Anterior cingulate cortex (tissue), 58 donors: ENCODE measurements around the gene ASZ1.
A peak's percentile ranks its signal among the peaks of the same experiment; 100 is the strongest.
"Not testable (repeated sequence)": the region's sequence is repeated elsewhere in the genome, so short reads cannot be mapped to it uniquely, and the experiment has no call there.

Experiments
- DNase-seq, 58 donors: peaks; one replicate each; lab custom pipeline; 2025; lab: John Stamatoyannopoulos, UW

The ASZ1 gene, protein sequence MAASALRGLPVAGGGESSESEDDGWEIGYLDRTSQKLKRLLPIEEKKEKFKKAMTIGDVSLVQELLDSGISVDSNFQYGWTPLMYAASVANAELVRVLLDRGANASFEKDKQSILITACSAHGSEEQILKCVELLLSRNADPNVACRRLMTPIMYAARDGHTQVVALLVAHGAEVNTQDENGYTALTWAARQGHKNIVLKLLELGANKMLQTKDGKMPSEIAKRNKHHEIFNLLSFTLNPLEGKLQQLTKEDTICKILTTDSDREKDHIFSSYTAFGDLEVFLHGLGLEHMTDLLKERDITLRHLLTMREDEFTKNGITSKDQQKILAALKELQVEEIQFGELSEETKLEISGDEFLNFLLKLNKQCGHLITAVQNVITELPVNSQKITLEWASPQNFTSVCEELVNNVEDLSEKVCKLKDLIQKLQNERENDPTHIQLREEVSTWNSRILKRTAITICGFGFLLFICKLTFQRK

DNA sequence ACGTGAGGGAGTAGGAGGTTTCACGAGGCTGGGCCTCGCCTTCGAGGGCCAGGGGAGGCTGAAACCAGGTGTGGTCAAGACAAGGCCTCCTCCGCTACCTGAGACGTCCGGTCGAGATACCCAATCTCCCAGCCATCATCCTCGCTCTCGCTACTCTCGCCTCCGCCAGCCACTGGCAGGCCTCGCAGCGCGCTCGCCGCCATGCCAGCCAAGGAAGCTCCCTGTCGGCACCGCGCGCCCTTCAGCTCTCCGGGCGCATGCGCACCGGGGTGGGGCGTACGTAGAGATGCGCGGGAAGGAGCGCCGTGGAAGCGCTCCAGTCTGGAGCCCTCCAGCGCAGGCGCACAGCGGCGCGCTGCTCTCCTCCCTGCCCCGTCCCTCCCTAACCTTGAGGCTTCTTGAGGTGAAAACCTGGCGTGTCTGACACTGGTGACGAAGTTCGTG lies at the start of gene ASZ1:
TSS of gene ASZ1 (minus strand) at position 236 of the 444 bp plus-strand sequence. CDS start at position 203, 33 bp downstream.
- DNase-seq: no peak

DNA sequence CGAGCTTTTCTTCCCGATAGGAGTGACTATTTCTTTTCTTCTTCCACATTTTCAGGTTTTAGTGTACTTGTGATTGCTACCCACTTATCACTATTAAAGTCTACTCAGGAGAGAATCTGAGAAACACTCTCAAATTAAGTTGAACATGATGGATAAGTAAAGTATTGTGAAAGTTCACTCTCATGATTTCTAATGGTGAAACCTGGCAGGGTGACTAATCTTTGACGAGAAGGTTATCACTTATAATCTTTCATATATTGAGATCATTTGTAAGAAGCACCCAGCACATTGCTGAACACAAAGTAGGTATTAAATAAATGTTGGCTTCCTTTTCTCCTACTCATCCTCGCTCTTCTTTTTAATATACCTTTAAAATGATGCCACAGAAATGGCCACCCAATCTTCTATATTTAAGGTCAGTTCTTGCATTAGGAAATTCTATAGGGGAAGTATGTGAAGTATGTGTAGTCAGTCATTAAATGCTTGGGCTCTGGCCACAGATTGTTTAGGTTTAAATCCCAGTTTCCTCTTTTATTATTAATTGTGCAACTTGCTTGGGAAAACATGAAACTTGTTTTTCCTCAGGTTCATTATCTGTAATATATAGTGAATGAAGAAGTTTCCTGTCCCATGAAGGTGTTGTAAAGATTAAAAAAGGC lies 49.4 kb upstream of the ASZ1 start:
- DNase-seq: no peak

DNA sequence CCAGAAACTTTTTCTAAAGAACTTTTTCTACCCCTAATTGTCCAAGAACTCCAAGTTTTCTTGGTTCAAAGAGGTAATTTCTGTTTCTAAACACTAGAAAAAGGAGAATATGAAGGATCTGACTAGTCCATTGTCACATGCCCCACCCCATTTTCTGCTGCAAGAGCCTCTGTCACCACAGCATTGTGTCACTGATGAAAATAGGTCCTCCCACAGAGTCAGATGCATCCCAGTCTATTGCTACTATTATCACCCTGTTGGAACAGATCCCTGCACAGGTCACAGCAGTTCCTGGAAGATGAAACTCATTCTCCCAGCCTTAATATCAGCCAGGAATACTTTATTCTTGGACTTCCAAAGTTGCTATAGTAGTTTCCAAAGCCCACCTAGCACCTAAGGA lies 45.0 kb upstream of the ASZ1 start:
- peak in 1 of 58 donors; percentile 0 for DNase-seq

DNA sequence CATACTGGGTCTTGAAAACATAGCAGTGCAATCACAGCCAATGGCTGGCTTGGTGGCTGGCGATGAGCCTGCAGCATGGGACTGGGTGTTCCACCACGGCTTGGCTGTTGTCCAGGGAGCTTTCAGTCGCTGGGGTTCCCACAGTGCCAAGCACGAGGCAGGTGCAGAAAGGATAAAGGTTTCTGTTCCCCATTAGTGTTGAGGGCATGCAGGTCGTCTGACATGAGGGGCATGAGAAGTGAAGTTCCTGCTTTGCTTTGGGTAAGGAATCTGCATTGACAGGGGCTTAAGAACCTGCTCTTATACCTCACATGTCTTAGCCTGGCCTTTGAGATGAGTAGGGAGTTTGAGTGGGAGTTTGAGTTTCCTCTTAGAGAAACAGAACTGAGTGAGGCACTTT lies 43.5 kb upstream of the ASZ1 start:
- DNase-seq: peak in 2 of 58 donors; percentile 1 to 12

DNA sequence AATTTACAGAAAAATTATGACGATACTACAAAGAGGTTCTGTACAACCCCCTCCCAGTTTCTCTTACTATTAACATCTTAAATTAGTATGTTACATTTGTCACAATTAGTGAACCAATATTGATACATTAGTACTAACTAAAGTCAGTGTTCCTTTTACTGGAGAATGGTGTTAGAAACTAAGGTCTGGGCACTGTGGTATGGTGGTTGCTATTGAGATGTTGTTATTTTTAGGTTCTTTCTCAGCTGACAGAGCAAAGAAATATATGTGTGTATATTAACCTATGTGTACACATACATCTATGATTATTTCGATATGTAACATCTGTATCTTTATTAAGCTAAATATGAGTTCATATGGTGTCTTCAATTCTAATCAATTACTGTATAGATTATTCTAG lies 40.9 kb upstream of the ASZ1 start:
- DNase-seq: no peak

DNA sequence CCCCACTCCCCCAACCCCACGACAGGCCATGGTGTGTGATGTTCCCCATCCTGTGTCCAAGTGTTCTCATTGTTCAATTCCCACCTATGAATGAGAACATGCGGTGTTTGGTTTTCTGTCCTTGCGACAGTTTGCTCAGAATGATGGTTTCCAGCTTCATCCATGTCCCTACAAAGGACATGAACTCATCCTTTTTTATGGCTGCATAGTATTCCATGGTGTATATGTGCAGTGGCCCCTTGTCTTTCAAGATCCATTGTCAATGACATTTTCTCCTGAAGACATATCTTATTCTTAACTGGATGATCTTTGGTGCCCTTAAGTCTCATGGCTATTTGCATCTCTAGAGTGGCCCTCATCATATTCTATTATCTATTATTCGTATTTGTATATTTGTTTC lies 33.5 kb upstream of the ASZ1 start:
- not testable (repeated sequence) for DNase-seq

DNA sequence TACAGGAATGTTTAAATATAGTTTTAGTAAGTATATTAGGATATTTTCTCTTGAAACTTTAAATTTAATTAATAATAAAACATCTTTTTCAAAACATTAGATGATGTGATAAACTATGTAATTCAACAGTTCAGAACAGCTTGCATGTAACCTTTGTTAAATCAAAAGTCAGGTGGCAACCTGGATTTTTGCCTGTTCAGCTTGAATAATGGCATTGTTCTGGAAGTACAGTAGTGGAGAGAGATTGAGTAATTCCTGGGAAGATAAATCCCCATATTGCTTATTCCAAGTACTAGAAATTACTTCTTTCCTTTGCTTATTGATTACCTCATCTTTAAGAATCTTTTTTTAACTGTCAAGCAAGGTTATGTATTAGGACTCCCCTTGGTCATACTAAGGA lies 32.4 kb upstream of the ASZ1 start:
- no peak for DNase-seq

DNA sequence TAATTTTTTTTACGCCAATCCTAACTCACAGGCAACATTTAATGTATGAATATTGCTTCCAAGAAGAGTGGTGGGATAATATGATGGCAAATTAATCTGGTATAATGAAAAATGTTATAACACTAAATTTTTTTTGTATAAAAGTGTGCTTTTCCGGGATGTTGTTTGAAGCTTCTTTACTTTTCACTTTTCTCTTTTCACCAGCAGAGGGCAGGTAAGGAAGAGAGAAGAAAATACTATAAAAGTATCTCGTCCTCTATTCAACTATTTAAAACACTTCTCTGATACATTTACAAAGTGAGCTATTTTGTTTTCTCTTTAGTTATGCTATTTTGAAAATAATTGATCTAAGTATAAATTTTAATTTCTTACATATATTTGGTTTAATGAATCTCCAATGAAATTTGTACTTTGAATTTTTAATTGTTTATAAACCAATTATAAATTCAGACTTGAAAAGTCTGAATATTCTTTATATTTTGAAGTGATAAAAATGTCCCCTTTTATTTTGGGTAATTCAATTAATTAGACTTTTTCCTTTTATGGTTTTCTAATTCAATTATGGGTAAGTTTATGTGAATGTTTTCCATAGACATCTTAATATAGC lies 31.8 kb upstream of the ASZ1 start:
- no peak for DNase-seq

DNA sequence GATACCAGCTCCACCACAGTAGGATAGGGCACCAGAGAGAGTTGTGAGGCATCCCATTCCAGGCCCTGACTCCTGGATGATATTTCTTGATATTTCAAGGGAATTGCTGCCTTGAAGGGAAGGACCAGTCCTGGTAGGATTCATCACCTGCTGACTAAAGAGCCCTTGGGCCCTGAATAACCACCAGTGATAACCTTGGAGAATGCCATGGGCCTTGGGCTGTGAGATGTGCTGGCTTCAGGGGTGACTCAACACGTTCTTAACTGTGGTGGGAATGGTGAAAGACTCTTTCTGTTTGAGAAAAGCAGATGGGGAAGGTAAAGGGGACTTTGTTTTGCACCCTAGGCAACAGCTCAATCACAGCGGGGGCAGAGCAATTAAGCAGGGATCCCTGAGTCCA lies 21.4 kb upstream of the ASZ1 start:
- DNase-seq: no peak

DNA sequence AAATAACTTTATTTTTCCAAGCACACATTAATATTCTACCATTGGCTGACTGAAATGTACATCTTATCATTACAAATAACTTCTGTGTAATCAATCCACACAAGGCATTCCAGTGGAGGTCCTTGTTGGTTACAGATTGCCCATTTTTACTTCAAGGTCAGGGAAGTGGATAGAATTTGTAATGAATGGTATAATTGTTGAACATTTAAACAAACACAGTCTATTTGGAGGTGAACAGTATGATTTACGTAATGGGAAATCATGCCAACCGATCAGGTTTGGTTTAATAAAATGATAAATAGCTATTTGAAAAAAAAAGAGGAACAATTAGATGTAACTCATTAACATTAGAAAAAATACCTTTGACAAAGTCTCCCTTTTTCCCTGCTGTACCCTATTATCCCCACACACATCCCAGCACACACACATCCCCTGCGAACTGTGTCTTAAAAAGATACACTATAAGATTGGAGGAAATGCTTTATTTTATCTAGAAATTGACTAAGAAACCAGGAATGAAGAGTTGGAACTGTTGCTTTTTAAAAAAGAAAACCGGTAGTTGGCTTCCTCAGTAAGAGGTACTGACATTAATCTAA lies 19.0 kb upstream of the ASZ1 start:
- DNase-seq: no peak

DNA sequence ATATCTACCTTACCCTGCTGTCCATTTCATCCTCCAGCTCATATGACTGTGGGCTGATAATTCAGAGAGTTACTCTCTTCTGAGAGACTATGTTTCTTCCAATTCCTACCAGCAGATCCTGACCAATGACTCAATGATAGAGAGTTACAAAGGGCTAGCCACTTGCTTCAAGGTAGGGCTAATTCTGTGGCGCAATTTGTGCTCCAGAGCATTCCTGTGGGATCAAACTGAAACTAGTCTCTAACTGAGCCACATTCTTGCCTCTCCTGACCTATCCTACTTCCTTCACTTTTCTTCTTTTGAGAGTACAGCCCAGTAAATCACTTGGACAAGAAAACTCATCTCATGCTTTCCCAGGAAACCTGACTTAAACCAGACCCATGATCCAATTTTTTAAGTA lies 17.9 kb upstream of the ASZ1 start:
- no peak for DNase-seq

DNA sequence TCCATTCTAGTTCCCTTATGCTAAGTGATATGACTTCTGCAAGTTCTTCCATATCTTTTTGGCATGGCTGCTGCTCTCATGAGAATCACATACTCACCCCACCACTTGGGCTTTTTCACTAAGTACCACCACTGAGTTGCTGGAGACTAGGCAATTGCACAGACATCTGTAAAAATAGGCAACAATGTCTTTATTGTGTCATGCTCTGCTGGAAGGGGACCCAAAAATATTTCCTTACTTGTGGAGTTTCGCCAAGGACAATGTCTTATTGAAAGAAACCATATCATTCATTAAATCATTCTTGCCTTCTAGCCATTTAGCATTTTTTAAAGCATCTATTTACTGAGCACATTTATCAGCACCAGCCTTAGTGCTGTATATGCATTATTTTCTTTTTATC lies 17.4 kb upstream of the ASZ1 start:
- DNase-seq: no peak

DNA sequence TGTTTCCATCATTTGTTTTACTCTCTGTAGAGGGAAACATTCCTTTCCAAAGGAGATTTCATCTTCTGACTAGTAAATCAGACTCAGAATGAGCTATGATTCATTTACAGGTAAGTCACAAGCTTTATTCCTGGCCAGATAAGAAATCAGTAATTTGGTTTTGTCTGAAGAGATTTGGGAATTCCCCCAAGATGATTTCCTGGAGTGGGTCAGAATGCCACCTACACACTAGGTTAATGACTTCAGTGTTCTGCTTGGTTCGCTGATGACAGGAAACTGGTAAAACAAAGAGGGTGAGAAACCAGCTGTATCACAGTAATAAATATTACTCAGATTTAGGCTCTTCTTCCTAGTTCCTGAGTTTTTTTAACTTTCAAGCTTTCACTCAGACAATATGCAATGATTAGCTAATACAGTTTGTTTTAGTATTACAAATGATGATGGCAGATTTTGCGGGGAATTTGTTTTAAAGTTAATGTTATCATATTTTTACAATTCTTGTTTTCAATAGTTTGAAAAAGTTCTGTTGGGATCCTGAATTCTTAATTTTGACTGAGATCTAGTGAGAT lies 8.3 kb upstream of the ASZ1 start:
- DNase-seq: no peak

DNA sequence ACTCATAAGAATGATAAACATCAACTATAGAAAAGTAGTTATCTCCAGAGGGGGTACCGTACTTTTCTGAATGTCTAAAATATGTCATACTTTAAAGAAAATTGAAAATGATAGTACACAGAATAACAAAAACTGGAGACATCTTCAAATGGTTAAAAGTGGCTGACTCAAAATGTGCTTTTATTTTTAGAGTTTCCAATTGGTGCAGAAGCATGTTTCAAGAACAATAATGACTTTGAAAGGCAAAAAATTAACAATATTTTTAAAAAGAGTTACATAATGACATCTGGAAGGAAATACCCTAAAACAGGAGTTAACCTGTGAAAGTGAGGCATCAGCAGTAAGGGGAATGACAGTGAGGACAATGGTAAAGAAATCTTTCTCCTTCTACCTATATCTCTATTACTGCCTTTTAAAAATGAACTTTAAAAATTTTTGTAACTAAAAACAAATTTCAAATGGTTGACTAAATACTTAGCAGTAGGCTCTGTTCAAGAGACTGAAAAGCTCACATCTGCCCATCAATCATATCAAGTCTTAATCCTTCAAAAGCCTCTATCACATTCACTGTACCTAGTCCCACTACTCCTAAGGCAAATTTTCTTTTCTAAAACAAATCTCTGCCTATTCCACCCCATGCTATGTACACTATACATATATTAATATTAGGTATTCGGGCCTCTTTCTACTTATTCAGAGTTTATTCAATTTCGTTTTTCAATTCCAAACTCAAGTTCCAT lies 3.0 kb downstream of the ASZ1 start:
- DNase-seq: no peak

DNA sequence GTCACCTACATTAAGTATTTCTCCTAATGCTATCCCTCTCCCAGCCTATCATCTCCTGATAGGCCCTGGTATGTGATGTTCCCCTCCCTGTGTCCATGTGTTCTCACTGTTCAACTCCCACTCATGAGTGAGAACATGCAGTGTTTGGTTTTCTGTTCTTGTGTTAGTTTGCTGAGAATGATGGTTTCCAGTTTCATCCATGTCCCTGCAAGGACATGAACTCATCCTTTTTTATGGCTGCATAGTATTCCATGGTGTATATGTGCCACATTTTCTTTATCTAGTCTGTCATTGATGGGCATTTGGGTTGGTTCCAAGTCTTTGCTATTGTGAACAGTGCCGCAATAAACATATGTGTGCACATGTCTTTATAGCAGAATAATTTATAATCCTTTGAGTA lies 12.7 kb downstream of the ASZ1 start:
- DNase-seq: not testable (repeated sequence)

DNA sequence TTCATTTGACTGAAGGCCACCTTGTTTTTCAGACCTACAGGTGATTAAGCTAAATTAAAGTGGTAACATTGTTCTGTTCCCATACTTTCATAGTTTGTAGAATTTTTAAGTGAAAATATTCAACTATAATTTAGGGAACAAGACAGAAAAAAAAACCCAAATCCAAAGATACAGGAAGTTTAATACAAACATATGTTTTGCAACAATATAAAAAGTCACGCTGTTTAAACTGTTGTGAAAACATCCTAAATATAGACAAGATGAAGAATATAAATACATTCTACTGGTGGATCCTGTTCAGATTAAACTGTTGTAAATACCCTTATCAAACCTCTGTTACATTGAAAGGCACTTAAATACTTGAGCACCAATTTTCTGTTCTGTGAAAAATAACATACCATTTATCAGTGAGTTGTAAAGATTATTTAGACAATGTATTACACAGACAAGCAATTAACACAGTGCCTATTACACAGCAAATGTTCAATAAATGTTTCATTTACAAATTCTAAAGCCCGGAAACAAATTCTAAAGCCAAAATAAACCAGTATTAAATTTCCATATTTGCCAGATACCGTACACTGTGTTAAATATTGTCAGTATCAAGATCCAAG lies 14.2 kb downstream of the ASZ1 start:
- no peak for DNase-seq

DNA sequence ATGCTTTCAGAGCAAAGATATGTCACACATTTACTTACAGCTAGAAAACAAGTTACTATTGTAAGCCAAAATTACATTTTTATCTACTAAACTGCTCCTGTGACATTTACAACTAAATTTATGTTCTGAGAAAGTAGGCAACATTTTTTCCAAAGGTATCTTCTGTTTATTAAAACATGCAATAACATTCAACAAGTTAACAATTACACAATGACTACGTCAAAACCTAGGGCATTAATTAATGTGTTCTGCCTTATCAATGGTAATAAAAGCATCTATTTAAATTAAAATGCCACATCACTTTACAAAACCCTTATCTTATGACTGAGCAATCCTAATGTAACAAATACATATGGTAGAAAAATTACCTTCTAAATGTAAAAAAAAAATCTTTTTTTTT lies 14.9 kb downstream of the ASZ1 start:
- DNase-seq: no peak

DNA sequence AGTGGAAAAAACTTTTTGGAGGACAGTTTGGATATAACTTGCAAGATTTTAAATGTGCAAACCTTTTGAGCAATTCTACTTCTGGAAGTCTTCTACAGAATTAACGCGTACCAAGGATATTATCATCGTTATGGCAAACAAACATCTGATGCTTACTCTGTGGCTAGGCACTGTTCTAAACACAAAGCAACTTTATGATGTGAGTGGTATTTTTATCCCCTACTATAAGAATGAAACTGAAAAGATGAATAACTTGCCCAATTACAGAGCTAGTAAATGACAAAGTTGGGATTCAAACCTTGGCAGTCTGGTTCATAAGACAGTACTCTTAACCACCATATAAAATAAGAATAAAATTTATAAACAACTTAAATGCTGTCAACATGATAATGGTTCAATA lies 15.8 kb downstream of the ASZ1 start:
- no peak for DNase-seq

DNA sequence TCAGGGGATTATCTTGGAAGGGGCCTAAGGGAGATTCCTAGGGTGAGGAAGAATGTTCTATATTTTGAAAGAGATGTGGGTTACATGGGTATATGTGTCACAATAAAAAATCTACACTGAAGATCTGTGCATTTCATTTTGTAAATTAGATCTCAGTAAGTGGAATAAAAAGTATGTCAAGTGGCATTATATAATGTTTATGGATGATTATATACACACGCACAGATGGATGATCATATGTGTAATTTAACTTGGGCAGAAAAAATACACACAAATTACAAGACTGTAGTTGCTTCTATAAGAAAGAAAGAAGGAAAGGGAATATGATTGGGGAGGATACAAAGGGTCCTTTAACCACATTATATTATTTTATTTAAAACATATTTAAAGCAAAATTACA lies 18.5 kb downstream of the ASZ1 start:
- no peak for DNase-seq

DNA sequence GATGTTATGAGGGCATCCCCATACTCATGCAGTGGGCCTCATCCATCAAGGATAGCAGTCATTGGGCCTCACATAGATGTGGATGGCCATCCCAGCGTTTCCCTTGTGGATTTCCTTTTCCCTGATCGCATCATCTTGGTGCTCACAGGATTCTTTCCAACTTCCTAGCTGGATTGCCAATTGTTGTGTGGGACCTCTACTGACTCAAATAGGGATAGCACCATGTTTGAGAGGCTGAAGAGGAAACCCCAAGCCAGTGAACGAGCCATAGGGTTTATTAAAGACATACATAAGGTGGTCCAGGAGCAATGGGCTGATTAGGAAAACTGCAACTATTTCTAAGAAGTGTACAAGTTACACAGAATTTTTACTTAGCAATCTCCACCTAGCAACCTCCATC lies 21.8 kb downstream of the ASZ1 start:
- no peak for DNase-seq
